ENCODE results near the gene FAM184A.

- TF ChIP-seq CTCF (conservative IDR thresholded peaks at IDR 0.05; ENCODE audit: low read depth, low read length) (no peak), EZH2 (IDR thresholded peaks at IDR 0.05; ENCODE audit: borderline replicate concordance, low read depth, low read length, poor library complexity, severe bottlenecking) (no peak)
Measured at GRCh38 chr6:118921084-118921483, 157.4 kb downstream of the FAM184A start.
